Measurements from ENCODE around the gene TCF7L2.

GRCh38 chr10:113088194-113088593 is 138.1 kb downstream of the TCF7L2 start:
- TF ChIP-seq CTCF (IDR thresholded peaks at IDR 0.05) (no peak), POLR2A (IDR thresholded peaks at IDR 0.05) (no peak)
